Measurements from ENCODE around the gene CTNND2.

Gene CTNND2

GRCh38 chr5:11780641-11781345 is 123.5 kb downstream of the CTNND2 start:
- no peak for DNase-seq (ENCODE audit: extremely low read depth in 1 of 2, low read depth in 1 of 2)

DNA sequence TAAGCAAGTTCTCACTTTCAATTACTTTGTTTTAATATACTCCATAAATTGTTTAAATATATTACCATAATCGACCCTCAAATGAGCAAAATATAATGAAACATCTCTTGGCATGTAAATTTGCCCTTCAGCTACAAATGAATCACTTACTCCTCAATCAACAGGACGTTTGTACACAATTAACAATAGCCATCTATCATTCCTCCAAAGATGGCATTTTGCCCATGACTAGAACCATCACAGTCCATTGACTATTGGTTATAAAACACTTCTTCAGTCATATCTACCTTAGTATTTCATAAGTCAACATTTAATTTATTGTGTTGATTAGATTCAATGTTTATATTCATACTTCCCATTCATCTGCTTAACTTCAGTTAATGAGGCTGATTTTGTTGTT is 127.2 kb downstream of the CTNND2 start:
- no peak for DNase-seq (ENCODE audit: extremely low read depth in 1 of 2, low read depth in 1 of 2)

GRCh38 chr5:11770310-11770709 is 133.9 kb downstream of the CTNND2 start:
- no peak for DNase-seq (ENCODE audit: extremely low read depth in 1 of 2, low read depth in 1 of 2)

- no peak for DNase-seq (ENCODE audit: extremely low read depth in 1 of 2, low read depth in 1 of 2)
These were observed 143.2 kb downstream of the CTNND2 start for GRCh38 chr5:11760934-11761603.

- DNase-seq (ENCODE audit: extremely low read depth in 1 of 2, low read depth in 1 of 2), result no peak
These were observed 145.9 kb downstream of the CTNND2 start for GRCh38 chr5:11758321-11758720.

DNA sequence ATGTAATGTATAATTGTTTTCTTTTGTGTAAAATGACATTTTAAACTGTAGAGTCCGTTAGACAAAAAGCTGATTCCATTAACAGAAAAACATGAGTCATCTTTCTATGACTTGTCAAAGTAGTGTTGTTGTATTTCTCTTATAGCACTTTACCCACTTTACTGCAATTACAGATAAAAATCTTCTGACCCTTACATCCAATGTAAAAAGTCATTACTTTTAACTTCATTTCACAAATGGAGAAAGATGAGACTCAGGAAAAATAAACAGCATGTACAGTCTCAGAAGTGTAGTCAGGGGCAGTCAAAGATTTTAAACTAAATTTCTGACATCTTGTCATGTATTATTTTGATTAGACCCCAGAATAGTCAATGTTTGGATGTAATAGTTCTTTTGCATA is 146.6 kb downstream of the CTNND2 start:
- no peak for DNase-seq (ENCODE audit: extremely low read depth in 1 of 2, low read depth in 1 of 2)

GRCh38 chr5:11737010-11737409 is 167.2 kb downstream of the CTNND2 start:
- no peak for DNase-seq (ENCODE audit: extremely low read depth in 1 of 2, low read depth in 1 of 2)

- DNase-seq (ENCODE audit: extremely low read depth in 1 of 2, low read depth in 1 of 2), result no peak
These were observed 169.9 kb downstream of the CTNND2 start for GRCh38 chr5:11734369-11734768.

GRCh38 chr5:11733840-11734192 is 170.4 kb downstream of the CTNND2 start:
- DNase-seq (ENCODE audit: extremely low read depth in 1 of 2, low read depth in 1 of 2), result no peak

- DNase-seq (ENCODE audit: extremely low read depth in 1 of 2, low read depth in 1 of 2), result no peak
These were observed 170.9 kb downstream of the CTNND2 start for GRCh38 chr5:11733185-11733839.

GRCh38 chr5:11724940-11725339 is 179.3 kb downstream of the CTNND2 start:
- no peak for DNase-seq (ENCODE audit: extremely low read depth in 1 of 2, low read depth in 1 of 2)

GRCh38 chr5:11719888-11720481 is 184.3 kb downstream of the CTNND2 start:
- DNase-seq (ENCODE audit: extremely low read depth in 1 of 2, low read depth in 1 of 2), result no peak

GRCh38 chr5:11715461-11716196 is 188.6 kb downstream of the CTNND2 start:
- no peak for DNase-seq (ENCODE audit: extremely low read depth in 1 of 2, low read depth in 1 of 2)

GRCh38 chr5:11711932-11712331 is 192.3 kb downstream of the CTNND2 start:
- no peak for DNase-seq (ENCODE audit: extremely low read depth in 1 of 2, low read depth in 1 of 2)

GRCh38 chr5:11709021-11709420 is 195.2 kb downstream of the CTNND2 start:
- DNase-seq (ENCODE audit: extremely low read depth in 1 of 2, low read depth in 1 of 2), result no peak

GRCh38 chr5:11704916-11705315 is 199.3 kb downstream of the CTNND2 start:
- DNase-seq (ENCODE audit: extremely low read depth in 1 of 2, low read depth in 1 of 2), result no peak

GRCh38 chr5:11700391-11700790 is 203.9 kb downstream of the CTNND2 start:
- no peak for DNase-seq (ENCODE audit: extremely low read depth in 1 of 2, low read depth in 1 of 2)

- no peak for DNase-seq (ENCODE audit: extremely low read depth in 1 of 2, low read depth in 1 of 2)
These were observed 211.6 kb downstream of the CTNND2 start for GRCh38 chr5:11692636-11693035.

- DNase-seq (ENCODE audit: extremely low read depth in 1 of 2, low read depth in 1 of 2), result no peak
These were observed 216.7 kb downstream of the CTNND2 start for GRCh38 chr5:11687498-11687897.

- DNase-seq (ENCODE audit: extremely low read depth in 1 of 2, low read depth in 1 of 2), result no peak
These were observed 219.6 kb downstream of the CTNND2 start for GRCh38 chr5:11684607-11685006.

GRCh38 chr5:11683666-11684065 is 220.6 kb downstream of the CTNND2 start:
- no peak for DNase-seq (ENCODE audit: extremely low read depth in 1 of 2, low read depth in 1 of 2)
